ENCODE measurements around the gene AHNAK. TPM values are rescaled to one million over a fixed set of nuclear protein-coding genes. Genes with fewer than 3 reads are reported as not detected.
"Not testable (repeated sequence)": the region's sequence is repeated elsewhere in the genome, so short reads cannot be mapped to it uniquely, and the experiment has no call there.

The AHNAK gene
- total RNA-seq, 1 experiment from 2014 or later = 391 TPM

DNA sequence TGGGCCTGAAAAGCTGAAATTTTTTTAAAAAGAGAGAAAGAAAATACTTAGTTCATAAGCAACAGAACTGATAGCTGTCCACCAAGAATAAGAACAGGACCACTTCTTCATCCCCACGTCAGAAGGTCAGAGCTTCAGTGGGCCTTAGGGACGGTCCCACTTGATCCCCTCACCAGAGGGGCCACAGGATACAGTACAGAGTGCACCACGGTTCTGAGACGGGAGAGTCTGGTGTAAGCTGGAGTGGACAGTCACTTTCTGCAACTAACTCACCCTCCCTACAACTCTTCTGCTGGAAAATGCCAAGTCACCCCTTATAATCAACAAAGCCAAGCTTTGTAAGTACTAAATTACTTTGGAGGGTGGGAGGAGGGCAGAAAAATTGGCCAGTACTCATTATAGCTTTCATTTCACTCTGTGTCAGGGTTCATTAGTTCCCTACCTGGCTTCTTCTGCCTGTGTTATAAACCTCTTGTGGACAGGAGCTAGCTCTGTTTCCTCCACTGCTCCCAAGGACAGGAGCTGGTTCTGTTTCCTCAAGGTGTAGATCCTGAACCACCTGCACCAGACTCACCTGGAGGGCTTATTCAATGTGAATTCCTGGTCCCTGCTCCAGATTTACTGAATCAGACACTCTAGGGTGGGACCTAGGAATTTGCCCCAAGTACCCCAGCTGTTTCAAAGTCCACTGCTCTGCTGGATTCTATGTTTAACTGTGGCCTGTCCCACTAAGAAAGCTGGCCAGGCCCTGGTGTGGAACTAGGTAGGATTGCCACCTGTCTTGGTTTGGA lies 88.2 kb downstream of the AHNAK start:
- DNase-seq (ENCODE audit: low spot score) = peak; percentile 56

DNA sequence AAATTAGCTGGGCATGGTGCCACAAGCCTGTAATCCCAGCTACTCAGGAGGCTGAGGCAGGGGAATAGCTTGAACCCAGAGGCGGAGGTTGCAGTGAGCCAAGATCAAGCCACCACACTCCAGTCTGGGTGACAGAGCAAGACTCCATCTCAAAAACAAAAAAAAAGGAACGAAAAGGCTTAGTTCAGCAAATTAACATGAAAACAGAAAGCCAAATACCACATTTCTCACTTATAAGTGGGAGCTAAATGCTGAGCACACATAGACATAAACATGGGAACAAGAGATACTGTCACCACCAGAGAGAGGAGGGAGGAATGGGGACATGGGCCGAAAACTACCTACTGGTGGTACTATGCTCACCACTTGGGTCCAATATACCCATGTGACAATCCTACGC lies 89.1 kb downstream of the AHNAK start:
- DNase-seq (ENCODE audit: low spot score) = no peak

DNA sequence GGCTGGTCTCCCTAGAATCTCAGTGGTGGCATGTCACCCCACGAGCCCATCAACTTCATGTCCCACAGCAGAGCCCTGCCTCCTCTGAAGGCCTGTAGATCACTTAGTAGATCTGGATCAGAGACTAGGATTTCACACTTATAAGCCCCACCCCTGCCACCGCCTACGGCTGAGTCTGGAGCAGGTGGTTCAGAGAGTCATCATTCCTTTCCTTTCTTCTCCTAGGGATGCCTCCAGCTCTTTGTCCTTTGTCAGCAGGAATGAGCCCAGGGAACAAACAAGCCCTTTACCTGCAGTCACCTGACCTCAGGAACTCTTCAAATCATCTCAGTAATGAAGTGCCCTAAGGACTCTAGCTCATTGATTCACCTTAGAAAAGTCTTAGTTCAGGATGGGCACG lies 90.0 kb downstream of the AHNAK start:
- no peak for DNase-seq (ENCODE audit: low spot score)

DNA sequence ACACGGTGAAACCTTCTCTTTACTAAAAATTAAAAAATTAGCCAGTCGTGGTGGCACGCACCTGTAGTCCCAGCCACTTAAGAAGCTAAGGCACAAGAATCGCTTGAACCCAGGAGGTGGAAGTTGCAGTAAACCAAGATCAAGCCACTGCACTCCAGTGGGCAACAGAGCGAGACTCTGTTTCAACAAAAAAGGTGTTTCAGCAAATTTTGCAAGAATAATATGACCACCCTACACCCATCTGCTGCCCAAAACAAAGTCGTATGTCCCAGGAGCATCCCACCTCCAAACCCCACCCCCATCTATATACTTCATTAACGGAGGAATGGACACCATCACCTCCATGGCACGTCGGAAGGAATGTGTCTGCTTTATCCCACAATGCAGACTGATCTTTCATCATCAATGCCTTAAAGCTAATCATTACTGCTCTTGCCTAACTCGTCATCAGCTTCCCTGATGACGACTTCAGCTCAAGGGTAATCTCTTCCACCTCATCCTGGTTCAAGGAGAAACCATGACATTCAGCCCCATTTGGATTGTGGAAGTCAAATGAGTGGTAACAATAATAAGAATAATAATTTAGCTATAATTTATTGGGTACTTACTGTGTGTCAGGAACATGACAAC lies 93.7 kb downstream of the AHNAK start:
- no peak for DNase-seq (ENCODE audit: low spot score)

- DNase-seq (ENCODE audit: low spot score) = no peak
These were observed 94.3 kb downstream of the AHNAK start for GRCh38 chr11:62452261-62452660.

DNA sequence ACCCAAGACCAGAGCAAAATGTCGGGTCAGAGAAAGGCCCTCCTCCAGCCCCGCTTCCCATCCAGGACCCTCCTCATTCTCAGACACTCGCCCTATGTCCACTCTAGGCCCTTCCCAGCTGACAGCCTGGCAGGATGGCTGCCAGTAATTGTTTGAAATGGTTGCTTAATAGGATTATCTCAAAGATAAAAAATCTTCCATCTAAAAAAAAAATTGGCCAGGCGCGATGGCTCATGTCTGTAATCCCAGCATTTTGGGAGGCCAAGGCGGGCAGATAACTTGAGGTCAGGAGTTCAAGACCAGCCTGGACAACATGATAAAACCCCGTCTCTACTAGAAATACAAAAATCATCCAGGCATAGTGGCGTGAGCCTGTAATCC lies 95.4 kb downstream of the AHNAK start:
- DNase-seq (ENCODE audit: low spot score) = no peak

GRCh38 chr11:62450543-62451240 lies 95.9 kb downstream of the AHNAK start:
- no peak for DNase-seq (ENCODE audit: low spot score)

GRCh38 chr11:62449912-62450311 lies 96.7 kb downstream of the AHNAK start:
- not testable (repeated sequence) for DNase-seq (ENCODE audit: low spot score)

- DNase-seq (ENCODE audit: low spot score) = peak; percentile 63
These were observed 97.2 kb downstream of the AHNAK start for GRCh38 chr11:62449451-62449851.

DNA sequence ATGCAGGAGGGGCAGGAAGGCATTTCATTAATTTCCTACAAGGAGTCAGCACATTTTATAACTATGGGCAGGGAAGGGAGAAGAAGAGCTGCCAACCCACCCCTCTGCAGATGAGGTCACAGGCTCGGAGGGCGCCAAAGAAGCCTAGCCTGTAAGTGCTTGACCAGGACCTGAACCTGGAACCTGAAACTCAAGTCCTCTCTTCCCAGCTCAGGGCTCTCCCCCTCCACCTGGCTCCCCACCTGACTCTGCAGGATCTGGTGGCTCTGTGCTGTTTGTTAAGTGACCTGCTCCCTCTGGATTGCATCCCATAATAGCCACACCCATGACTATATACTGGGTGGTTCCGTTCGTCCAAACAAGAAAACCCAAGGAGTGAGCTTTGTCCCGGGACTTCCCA lies 100.5 kb downstream of the AHNAK start:
- no peak for DNase-seq (ENCODE audit: low spot score)

DNA sequence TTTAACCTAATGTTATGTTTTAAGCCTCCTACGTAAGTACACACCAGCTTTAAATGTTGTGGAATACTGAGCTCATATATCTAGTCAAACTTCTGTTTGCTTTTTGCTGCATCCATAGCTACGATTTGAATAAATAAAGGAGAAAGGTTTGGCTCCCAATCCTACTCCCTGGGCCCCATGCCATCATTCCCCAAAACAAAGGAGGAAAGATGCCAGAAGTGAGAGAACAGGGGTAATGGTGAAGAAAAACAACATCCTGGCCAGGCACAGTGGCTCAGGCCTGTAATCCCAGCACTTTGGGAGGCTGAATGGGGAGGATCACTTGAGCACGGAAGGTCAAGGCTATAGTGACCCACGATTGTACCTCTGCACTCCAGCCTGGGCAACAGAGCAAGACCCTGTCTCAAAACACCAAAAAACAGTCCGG lies 101.3 kb downstream of the AHNAK start:
- DNase-seq (ENCODE audit: low spot score) = no peak

DNA sequence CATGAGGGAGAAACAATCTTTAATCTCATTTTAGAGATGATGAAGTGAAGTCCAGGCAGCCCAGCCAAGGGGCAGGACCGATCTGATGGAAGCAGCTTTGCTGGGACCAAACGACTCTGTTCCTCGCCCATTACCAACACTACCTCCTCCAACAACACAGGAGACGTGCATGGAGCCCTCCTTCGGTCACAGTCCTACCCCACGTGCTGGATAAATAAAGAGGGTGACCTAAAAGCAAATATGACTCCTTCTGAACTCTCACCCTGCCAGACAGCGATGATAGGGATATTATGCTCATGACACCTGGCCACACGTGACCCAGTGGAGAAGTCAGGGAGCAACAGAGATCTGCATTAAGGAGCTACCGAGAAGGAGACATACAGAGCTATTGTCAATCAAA lies 101.8 kb downstream of the AHNAK start:
- no peak for DNase-seq (ENCODE audit: low spot score)

GRCh38 chr11:62444236-62444833 lies 102.3 kb downstream of the AHNAK start:
- peak; percentile 71 for DNase-seq (ENCODE audit: low spot score)

GRCh38 chr11:62443390-62444235 lies 103.0 kb downstream of the AHNAK start:
- no peak for DNase-seq (ENCODE audit: low spot score)

DNA sequence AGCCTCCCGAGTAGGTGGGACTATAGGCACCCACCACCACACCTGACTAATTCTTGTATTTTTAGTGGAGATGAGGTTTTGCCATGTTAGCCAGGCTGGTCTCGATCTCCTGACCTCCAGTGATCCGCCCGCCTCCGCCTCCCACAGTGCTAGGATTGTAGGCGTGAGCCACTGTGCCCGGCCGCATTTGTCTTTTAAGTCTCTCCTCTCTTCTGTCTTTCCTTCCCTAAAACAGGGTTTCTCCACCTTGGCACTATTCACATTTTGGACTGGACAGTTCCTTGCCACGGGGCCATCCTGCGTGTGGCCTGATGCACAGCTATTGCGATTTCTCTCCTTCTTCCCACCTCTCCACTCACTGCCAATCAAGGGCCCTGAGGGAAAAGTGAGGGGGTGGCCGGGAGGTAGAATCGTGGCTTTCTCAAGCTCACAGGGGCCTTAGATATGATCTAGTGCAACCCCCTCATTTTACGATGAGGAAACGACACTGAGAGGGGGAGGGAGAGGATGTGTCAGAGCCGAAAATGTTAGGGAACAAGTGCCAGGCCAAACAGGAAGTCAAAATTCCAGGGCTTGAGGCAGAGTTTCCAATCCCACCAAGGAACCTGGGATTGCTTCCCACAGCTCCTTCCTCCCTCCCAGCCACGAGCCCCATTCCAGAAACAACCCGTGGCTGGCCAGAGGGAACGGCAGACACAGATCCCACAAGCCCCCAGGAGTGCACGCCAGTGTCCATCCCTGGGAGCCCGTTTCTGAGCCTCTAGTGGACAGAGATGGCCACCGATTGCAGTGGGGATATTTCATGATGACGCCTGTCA lies 106.6 kb downstream of the AHNAK start:
- peak; percentile 70 for DNase-seq (ENCODE audit: low spot score)

GRCh38 chr11:62438641-62439040 lies 108.0 kb downstream of the AHNAK start:
- no peak for DNase-seq (ENCODE audit: low spot score)

- no peak for DNase-seq (ENCODE audit: low spot score)
These were observed 109.0 kb downstream of the AHNAK start for GRCh38 chr11:62437616-62438015.

DNA sequence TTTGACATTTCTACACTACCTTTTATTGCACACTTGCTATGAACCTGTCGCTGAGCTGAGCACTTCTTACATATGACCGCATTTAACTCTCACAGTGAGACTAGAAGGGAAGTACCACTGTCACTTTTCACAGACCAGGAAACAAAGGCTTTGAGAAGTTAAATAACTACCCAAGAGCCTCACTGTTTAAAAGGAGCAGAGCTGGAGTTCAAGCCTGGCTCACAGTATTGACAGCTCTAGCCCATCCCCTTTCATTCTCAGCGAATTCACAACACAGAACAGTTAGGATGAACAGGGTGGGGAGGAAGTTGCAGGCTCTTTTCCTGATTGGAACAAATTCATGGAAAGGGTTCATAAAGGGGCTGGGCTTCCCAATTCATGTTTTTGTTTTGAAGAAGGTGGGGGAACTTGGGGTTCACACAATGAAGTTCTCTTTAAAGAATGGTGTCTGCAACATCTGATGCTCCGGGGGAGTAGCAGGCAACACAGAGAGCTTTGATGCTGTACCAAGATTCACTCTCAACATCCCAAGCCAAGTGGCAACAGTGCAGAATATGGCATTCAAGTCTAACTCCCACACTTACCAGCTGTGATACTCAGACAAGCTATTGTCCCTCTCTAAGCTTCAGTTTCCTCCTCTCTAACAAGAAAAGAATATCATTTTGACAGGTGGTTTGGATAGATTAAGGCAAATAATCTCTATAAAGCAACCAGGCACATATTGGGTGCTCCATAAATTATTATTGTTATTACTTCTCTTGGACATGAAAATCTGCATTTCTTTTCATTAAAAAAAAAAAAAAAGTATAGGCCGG lies 110.6 kb downstream of the AHNAK start:
- no peak for DNase-seq (ENCODE audit: low spot score)

DNA sequence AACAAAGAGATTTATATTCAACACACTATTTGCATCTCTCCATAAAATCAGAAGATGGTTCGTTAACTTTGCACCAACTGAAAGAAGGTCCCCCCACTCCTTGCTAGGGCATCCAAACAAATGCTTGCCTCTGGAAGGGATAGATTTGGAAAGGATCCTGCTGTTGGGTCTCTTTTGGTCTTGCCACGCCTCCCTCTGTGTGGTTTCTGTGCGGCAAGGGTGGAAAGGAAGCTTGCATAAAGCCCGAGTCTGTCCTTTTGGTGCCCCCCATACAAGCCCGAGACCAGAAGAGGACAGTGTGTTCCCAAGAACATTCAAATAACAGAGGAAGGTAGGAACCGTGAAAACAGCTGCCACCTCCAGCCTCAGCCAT lies 112.7 kb downstream of the AHNAK start:
- no peak for DNase-seq (ENCODE audit: low spot score)
